Breast epithelium (tissue), 4 donors: Measurements from ENCODE around the gene GLYR1. TPM values are rescaled to one million over a fixed set of nuclear protein-coding genes. Genes with fewer than 3 reads are reported as not detected.

Source experiments
- DNase-seq, 2 donors: peaks; one replicate each; pipeline ENCODE4 v3.0.0-alpha.2; 2019; ENCODE audit warnings: low spot score in 2 of 2
- H3K27ac ChIP-seq, 2 donors: fragments of 200-600 bp; sonication (generic) in 1 of 2; one replicate each; pipeline ENCODE4 v1.5.1; 2016 to 2019; ENCODE audit warnings: mild to moderate bottlenecking in 1 of 2
- H3K27me3 ChIP-seq, 2 donors: fragments of 200-600 bp; sonication (generic) in 1 of 2; one replicate each; pipeline versions ENCODE4 v1.5.1 to v1.6.0; 2017 to 2019; ENCODE audit warnings: control low read depth in 1 of 2, mild to moderate bottlenecking in 1 of 2
- H3K36me3 ChIP-seq: fragments of 200-600 bp; one replicate; pipeline ENCODE4 v1.5.1; 2019
- H3K4me1 ChIP-seq, 2 donors: fragments of 200-600 bp; sonication (generic); one replicate each; pipeline ENCODE4 v1.5.1; 2016 to 2019; ENCODE audit warnings: control low read depth in 1 of 2
- H3K4me3 ChIP-seq, 3 donors: fragments of 200-600 bp; sonication (generic); 1 replicate in 2 of 3; 2 replicates in 1 of 3; pipeline ENCODE4 v1.5.1; 2016 to 2019; ENCODE audit warnings: mild to moderate bottlenecking in 3 of 3, moderate library complexity in 2 of 3
- H3K9me3 ChIP-seq, 2 donors: fragments of 200-600 bp; sonication (generic) in 1 of 2; one replicate each; pipeline ENCODE4 v1.5.1; 2016 to 2019; ENCODE audit warnings: control low read depth in 1 of 2
- CTCF ChIP-seq, 3 donors: fragments of 450-650 bp; IDR thresholded peaks; one replicate each; pipeline ENCODE4 v1.5.1; 2016 to 2017; ENCODE audit warnings: antibody characterized with exemption in 3 of 3, mild to moderate bottlenecking in 3 of 3, moderate library complexity in 3 of 3
- POLR2A ChIP-seq: fragments of 450-650 bp; IDR thresholded peaks from one replicate; pipeline ENCODE4 v1.6.1; 2016; ENCODE audit warnings: antibody characterized with exemption, mild to moderate bottlenecking, moderate library complexity
- POLR2AphosphoS5 ChIP-seq, 3 donors: sonication (generic); formaldehyde crosslinking; IDR thresholded peaks; one replicate each; pipeline ENCODE4 v1.6.1; 2017; ENCODE audit warnings: antibody characterized with exemption in 3 of 3
- intact Hi-C: fragments of 100-400 bp; cut with DNase I; formaldehyde crosslinking; loops from one replicate; pipeline ENCODE4 v1.15.1; 2023; ENCODE audit warnings: low total_unique reads
- total RNA-seq, 3 donors: library from RNA; depleted of rRNA; stranded (reverse); fragments of >200 nt; gene quantifications; one replicate each; pipeline ENCODE4 v1.1.0, GENCODE V29; 2016

The GLYR1 gene
- total RNA-seq, 3 donors from 2014 or later, result 57.2 to 79.0 (median 58.1) TPM

- Histone ChIP-seq H3K4me1 (peaks cover 6 to 14% of the 10 kb centered on the region in 2 donors), H3K27me3 (no peaks in the 10 kb centered on the region), H3K36me3 (no peaks in the 10 kb centered on the region), H3K27ac (peak overlapping the region; percentile 89 to 93), H3K9me3 (no peaks in the 10 kb centered on the region), H3K4me3 (peak overlapping the region; percentile 52 to 87 (median 83))
- DNase-seq, result no peak
- TF ChIP-seq POLR2AphosphoS5 (IDR thresholded peaks at IDR 0.05), result no peak
- intact Hi-C loops, result no loop called here
Observed at GRCh38 chr16:4769306-4769638, 77.8 kb downstream of the GLYR1 start.

- Histone ChIP-seq H3K36me3 (no peaks in the 10 kb centered on the region), H3K4me1 (peaks cover 6 to 14% of the 10 kb centered on the region in 2 donors), H3K27ac (peak overlapping the region; percentile 89 to 93), H3K9me3 (no peaks in the 10 kb centered on the region), H3K27me3 (no peaks in the 10 kb centered on the region), H3K4me3 (peak overlapping the region; percentile 52 to 87 (median 83))
- peak; percentile 96 to 98 for DNase-seq
- TF ChIP-seq POLR2A, result peak; percentile 90
- TF ChIP-seq POLR2AphosphoS5 (IDR thresholded peaks at IDR 0.05), result peak; percentile 74 to 94 (median 87)
- TF ChIP-seq CTCF (IDR thresholded peaks at IDR 0.05), result no peak
- intact Hi-C loops, result no loop called here
Observed at GRCh38 chr16:4768549-4769305, 78.4 kb downstream of the GLYR1 start.

GRCh38 chr16:4767872-4768548, 79.1 kb downstream of the GLYR1 start:
- no peaks in the 10 kb centered on the region for H3K36me3 ChIP-seq
- H3K4me1 ChIP-seq, result peaks cover 6 to 14% of the 10 kb centered on the region in 2 donors
- no peaks in the 10 kb centered on the region for H3K27me3 ChIP-seq
- peak overlapping the region; percentile 52 to 87 (median 83) for H3K4me3 ChIP-seq
- intact Hi-C loops, result no loop called here
- peak overlapping the region; percentile 89 to 93 for H3K27ac ChIP-seq
- DNase-seq, result peak in 1 of 2 donors; percentile 64
- no peak for TF ChIP-seq CTCF (IDR thresholded peaks at IDR 0.05)
- no peak for TF ChIP-seq POLR2A
- no peak for TF ChIP-seq POLR2AphosphoS5 (IDR thresholded peaks at IDR 0.05)
- H3K9me3 ChIP-seq, result no peaks in the 10 kb centered on the region

- Histone ChIP-seq H3K27ac (peak within 1 kb of the TSS; percentile 89 to 93), H3K27me3 (no peaks in the 10 kb centered on the region), H3K4me3 (peak within 1 kb of the TSS; percentile 83 to 93 (median 87)), H3K4me1 (peaks cover 6 to 14% of the 10 kb centered on the region in 2 donors), H3K36me3 (no peaks in the 10 kb centered on the region), H3K9me3 (no peaks in the 10 kb centered on the region)
- intact Hi-C loops, result no loop called here
- peak; percentile 98 for DNase-seq
- TF ChIP-seq CTCF (IDR thresholded peaks at IDR 0.05), result no peak
- TF ChIP-seq POLR2AphosphoS5 (IDR thresholded peaks at IDR 0.05), result peak; percentile 64 to 73 (median 69)
Observed at GRCh38 chr16:4766875-4767628, 80.0 kb downstream of the GLYR1 start, which contains the start of gene ZNF500. Gene ZNF500 (minus strand): TSS chr16:4767162. CDS start chr16:4765978, 1,184 bp downstream.

- intact Hi-C loops, result no loop called here
- peak overlapping the region; percentile 83 to 93 (median 87) for H3K4me3 ChIP-seq
Observed at GRCh38 chr16:4765511-4766474, 81.3 kb downstream of the GLYR1 start.

More at GRCh38 chr16:4765511-4766474, 81.3 kb downstream of the GLYR1 start:
- no peaks in the 10 kb centered on the region for H3K9me3 ChIP-seq
- no peak for TF ChIP-seq CTCF (IDR thresholded peaks at IDR 0.05)
- no peak for TF ChIP-seq POLR2AphosphoS5 (IDR thresholded peaks at IDR 0.05)
- TF ChIP-seq POLR2A, result no peak
- H3K27ac ChIP-seq, result peak overlapping the region in 1 of 2 donors; percentile 89
- no peaks in the 10 kb centered on the region for H3K27me3 ChIP-seq
- DNase-seq, result no peak
- H3K36me3 ChIP-seq, result peaks cover under 1% of the 10 kb centered on the region
- peaks cover 6 to 14% of the 10 kb centered on the region in 2 donors for H3K4me1 ChIP-seq
